GM18870 (cell line): Measurements from ENCODE around the gene GPLD1.
"Not testable (repeated sequence)": the region's sequence is repeated elsewhere in the genome, so short reads cannot be mapped to it uniquely, and the experiment has no call there.

Experiments used
- ATAC-seq: cut with Tn5 transposase; IDR thresholded peaks from one replicate; pipeline ENCODE4 v1.9.1; 2021; ENCODE audit warnings: moderate library complexity; ENCODE audit not compliant: unreplicated experiment

The GPLD1 gene

DNA sequence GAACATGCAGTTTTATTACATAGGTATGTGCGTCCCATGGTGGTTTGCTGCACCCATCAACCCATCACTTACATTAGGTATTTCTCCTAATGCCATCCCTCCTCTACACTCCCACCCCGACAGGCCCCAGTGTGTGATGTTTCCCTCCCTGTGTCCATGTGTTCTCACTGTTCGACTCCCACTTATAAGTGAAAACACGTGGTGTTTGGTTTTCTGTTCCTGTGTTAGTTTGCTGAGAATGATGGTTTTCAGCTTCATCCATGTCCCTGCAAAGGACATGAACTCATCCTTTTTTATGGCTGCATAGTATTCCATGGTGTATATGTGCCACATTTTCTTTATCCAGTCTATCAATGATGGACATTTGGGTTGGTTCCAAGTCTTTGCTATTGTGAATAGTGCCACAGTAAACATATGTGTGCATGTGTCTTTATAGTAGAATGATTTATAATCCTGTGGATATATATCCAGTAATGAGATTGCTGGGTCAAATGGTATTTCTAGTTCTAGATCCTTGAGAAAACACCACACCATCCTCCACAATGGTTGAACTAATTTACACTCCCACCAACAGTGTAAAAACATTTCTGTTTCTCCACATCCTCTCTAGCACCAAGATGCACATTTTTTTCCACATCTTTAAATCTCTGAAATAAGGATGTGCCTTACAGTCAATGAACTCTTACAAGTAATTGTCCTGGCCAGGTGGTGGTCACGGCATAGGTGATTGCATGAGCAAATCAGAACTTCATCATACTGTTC lies 104.8 kb downstream of the GPLD1 start:
- not testable (repeated sequence) for ATAC-seq

DNA sequence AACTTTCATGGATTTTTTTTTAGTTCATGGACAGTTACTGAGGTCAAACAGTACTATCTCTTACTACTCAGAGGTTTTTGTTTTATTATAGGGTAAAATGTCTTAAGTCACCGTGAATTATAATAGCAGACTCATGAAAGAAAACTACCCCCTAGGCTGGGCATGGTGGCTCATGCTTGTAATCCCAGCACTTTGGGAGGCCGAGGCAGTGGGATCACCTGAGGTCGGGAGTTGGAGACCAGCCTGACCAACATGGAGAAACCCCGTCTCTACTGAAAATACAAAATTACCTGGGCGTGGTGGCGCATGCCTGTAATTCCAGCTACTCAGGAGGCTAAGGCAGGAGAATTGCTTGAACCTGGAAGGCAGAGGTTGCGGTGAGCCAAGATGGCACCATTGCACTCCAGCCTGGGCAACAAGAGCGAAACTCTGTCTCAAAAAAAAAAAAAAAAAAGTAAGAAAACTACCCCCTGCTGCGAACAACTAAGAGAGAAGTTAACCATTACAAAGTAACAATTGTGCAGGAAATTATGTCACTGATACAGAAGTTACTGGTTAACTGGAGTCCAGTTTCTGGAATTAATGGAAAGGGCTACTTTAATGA lies 106.4 kb downstream of the GPLD1 start:
- not testable (repeated sequence) for ATAC-seq

DNA sequence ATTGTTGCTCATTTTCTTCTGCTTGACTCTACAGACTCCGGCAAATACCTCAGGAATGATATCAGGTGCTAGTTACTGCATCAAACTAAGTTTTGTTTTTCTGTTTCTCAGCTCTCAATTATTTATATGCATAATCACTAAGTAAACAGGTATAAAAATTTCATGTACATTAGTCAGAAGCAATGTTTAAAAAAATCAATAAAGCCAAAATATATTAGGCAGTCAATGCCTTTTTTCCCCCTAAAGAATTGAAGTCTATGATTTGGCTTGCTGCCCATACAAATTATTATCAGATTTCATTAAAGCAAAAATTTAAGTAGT lies 107.2 kb downstream of the GPLD1 start:
- no peak for ATAC-seq

DNA sequence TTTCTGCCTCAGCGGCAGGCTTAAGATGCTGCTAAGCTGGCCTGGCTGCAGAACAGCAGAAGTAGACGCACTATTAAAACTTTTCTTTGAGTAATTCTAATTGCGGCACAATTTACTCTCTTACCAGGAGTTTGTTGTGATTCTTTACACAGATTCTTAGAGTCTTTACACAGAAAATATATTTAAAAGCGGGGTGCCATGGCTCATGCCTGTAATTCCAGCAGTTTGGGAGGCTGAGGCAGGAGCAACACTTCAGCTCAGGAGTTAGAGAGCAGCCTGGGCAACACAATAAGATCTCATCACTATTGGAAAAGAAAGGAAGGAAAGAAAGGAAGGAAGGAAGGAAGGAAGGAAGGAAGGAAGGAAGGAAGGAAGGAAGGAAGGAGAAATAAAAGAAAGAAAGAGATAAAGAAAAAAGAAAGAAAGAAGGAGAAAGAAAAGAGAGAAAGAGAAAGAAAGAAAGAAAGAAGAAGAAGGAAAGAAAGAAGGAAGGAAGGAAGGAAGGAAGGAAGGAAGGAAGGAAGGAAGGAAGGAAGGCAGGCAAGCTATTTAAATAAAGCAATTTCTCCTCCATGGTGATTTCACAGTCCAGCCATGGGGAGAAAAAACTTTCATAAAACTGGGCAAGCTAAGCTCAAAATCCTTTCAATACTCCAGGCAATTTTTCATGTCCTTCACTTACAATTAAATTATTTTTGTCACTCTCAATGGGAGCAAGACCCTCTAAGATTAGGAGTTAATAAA lies 107.7 kb downstream of the GPLD1 start:
- ATAC-seq, result no peak

DNA sequence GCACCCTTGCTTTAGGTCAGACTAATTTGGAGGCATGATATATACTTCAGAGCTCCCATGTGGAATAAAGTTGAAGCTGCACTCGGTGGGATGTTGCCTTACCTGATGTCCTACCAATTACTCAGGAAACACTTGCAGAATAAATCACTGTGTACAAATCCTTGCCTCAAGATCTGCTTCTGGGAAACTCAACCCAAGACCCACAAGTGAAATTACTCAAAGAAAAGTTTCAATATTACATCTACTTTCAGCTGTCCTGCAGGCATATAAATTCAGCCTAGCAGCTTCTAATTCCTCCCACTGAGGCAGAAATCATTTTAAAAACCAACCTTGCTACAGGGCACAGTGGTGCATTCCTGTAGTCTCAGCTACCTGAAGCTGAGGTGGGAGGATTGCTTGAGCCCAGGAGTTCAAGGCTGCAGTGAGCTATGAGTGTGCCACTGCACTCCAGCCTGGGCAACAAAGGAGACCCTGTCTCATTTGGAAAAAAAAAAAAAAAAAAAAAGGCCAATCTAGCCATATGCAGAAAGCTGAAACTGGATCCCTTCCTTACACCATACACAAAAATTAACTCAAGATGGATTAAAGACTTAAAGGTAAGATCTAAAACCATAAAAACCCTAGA lies 110.8 kb downstream of the GPLD1 start:
- peak; percentile 76 for ATAC-seq
